ENCODE measurements around the gene RPH3AL.
"Not testable (repeated sequence)": the region's sequence is repeated elsewhere in the genome, so short reads cannot be mapped to it uniquely, and the experiment has no call there.

DNA sequence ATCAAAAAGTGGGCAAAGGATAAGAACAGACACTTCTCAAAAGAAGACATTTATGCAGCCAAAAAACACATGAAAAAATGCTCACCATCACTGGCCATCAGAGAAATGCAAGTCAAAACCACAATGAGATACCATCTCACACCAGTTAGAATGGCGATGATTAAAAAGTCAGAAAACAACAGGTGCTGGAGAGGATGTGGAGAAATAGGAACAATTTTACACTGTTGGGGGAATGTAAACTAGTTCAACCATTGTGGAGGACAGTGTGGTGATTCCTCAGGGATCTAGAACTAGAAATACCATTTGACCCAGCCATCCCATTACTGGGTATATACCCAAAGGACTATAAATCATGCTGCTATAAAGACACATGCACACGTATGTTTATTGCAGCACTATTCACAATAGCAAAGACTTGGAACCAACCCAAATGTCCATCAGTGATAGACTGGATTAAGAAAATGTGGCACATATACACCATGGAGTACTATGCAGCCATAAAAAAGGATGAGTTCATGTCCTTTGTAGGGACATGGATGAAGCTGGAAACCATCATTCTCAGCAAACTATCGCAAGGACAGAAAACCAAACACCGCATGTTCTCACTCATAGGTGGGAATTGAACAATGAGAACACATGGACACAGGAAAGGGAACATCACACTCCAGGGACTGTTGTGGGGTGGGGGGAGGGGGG is 80.5 kb downstream of the RPH3AL start:
- not testable (repeated sequence) for TF ChIP-seq POLR2AphosphoS5, POLR2A (IDR thresholded peaks at IDR 0.05; ENCODE audit: low read depth, low read length)

Measured in GM12892 (cell line).